Measurements from ENCODE around the gene FNDC3B. TPM values are rescaled to one million over a fixed set of nuclear protein-coding genes. Genes with fewer than 3 reads are reported as not detected.

The FNDC3B gene
- total and polyA plus RNA-seq, 4 donors: 13.3 to 175 (median 100) TPM

DNA sequence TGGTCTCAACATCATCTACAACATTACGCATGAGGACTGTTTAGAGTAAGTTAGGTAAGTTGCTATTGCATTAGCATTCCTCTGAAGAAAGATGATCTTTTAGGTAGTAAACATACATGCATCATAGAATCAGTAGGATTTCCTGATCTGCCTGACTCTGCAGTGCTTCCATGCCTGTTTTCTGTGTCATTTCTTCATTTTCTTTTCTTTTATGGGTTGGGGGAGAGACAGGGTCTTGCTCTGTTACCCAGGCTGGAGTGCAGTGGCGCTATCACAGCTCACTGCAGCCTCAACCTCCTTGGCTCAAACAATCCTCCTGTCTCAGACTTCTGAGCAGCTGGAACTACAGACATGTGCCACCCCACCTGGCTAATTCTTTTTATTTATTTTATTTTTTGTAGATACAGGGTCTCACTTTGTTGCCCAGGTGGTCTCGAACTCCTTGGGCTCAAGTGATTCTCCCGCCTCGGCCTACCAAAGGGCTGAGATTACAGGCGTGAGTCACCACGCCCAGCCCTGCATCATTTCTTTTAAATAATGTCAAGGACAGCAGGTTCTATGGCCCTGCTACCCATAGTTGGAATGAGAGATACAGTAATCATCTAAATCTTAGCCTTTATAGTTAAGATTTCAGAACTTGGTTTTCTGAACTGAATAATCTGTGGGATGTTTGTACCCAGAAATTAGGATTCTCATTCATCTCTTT is 224.6 kb downstream of the FNDC3B start:
- 96% methylated on average over 7 of the region's 7 CpGs for WGBS, 2 donors
- H3K9me3 ChIP-seq (ENCODE audit: control insufficient read depth in 4 of 4, insufficient read depth in 3 of 4, low read length in 3 of 4): no peaks in the 10 kb centered on the region
- DNase-seq (no peak), ATAC-seq (ENCODE audit: insufficient read depth, low FRiP score) (no peak)
- H3K27me3 ChIP-seq (ENCODE audit: control insufficient read depth in 3 of 3, insufficient read depth in 3 of 3, low read length in 2 of 3): no peaks in the 10 kb centered on the region
- peaks cover 4 to 9% (median 7%) of the 10 kb centered on the region in 4 donors for H3K36me3 ChIP-seq (ENCODE audit: control insufficient read depth in 4 of 4, insufficient read depth in 4 of 4, low read length in 4 of 4)
- TF ChIP-seq, protein P1, sequence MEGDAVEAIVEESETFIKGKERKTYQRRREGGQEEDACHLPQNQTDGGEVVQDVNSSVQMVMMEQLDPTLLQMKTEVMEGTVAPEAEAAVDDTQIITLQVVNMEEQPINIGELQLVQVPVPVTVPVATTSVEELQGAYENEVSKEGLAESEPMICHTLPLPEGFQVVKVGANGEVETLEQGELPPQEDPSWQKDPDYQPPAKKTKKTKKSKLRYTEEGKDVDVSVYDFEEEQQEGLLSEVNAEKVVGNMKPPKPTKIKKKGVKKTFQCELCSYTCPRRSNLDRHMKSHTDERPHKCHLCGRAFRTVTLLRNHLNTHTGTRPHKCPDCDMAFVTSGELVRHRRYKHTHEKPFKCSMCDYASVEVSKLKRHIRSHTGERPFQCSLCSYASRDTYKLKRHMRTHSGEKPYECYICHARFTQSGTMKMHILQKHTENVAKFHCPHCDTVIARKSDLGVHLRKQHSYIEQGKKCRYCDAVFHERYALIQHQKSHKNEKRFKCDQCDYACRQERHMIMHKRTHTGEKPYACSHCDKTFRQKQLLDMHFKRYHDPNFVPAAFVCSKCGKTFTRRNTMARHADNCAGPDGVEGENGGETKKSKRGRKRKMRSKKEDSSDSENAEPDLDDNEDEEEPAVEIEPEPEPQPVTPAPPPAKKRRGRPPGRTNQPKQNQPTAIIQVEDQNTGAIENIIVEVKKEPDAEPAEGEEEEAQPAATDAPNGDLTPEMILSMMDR (IDR thresholded peaks at IDR 0.05; ENCODE audit: control extremely low read depth, extremely low read depth): no peak
- no peak overlapping the region for H3K9ac ChIP-seq (ENCODE audit: insufficient read depth in 1 of 2, low read length in 2 of 2)
- H3K4me1 ChIP-seq (ENCODE audit: control insufficient read depth in 5 of 5, insufficient read depth in 5 of 5, low read length in 5 of 5): peaks cover 0 to 17% (median 12%) of the 10 kb centered on the region in 5 donors
- H3K4me3 ChIP-seq: no peak overlapping the region
- H3K27ac ChIP-seq (ENCODE audit: low read depth in 1 of 2, low read length in 1 of 2): no peak overlapping the region

DNA sequence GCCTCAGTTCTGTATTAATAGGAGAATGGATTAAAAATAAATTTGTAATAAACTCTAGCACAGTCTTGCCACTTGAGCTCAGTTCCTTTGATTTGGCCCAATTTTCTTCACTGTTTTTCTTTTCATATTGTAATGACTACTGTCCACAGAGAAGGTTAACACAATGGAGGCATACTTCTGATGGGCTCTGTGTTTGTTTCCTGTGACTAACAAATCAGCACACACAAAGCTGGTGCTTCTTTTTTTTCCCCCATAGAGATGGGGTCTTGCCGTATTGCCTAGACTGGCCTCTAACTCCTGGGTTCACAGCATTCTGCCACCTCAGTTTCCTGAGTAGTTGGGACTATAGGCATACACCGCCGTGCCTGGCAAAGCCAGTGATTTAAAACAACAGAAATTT is 226.7 kb downstream of the FNDC3B start:
- TF ChIP-seq, protein P1 (IDR thresholded peaks at IDR 0.05; ENCODE audit: control extremely low read depth, extremely low read depth): no peak
- H3K9me3 ChIP-seq (ENCODE audit: control insufficient read depth in 4 of 4, insufficient read depth in 3 of 4, low read length in 3 of 4): no peaks in the 10 kb centered on the region
- H3K36me3 ChIP-seq (ENCODE audit: control insufficient read depth in 4 of 4, insufficient read depth in 4 of 4, low read length in 4 of 4): peaks cover 4 to 9% (median 6%) of the 10 kb centered on the region in 4 donors
- no peak overlapping the region for H3K9ac ChIP-seq (ENCODE audit: insufficient read depth in 1 of 2, low read length in 2 of 2)
- ATAC-seq (ENCODE audit: insufficient read depth, low FRiP score) (no peak), DNase-seq (no peak)
- H3K27ac ChIP-seq (ENCODE audit: low read depth in 1 of 2, low read length in 1 of 2): no peak overlapping the region
- H3K27me3 ChIP-seq (ENCODE audit: control insufficient read depth in 3 of 3, insufficient read depth in 3 of 3, low read length in 2 of 3): no peaks in the 10 kb centered on the region
- WGBS, 2 donors: 98% methylated on average over 3 of the region's 3 CpGs
- no peak overlapping the region for H3K4me3 ChIP-seq
- H3K4me1 ChIP-seq (ENCODE audit: control insufficient read depth in 5 of 5, insufficient read depth in 5 of 5, low read length in 5 of 5): peaks cover 0 to 8% (median under 1%) of the 10 kb centered on the region in 5 donors

DNA sequence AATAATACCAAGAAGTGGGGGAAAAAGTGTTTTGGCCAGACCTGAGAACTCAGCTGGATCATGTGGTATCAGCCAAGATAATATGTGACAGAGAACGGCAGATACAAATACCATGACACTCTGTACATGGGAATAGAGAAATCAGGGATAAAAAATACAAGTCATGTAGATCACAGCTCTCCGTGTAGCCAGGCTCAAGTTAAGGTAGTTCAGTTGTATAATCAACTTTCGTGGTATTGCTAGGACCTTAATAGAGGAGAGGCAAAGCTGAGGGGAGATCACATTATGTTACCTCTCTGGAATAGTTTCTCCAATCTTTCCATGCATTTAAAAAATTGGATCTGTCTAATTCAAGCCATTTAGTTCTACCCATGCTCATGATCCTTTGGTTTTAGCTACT is 229.0 kb downstream of the FNDC3B start:
- DNase-seq (no peak), ATAC-seq (ENCODE audit: insufficient read depth, low FRiP score) (no peak)
- 89 to 95% methylated on average over 3 of the region's 3 CpGs for WGBS, 2 donors
- no peak overlapping the region for H3K27ac ChIP-seq (ENCODE audit: low read depth in 1 of 2, low read length in 1 of 2)
- H3K4me3 ChIP-seq: no peak overlapping the region
- TF ChIP-seq, protein P1 (IDR thresholded peaks at IDR 0.05; ENCODE audit: control extremely low read depth, extremely low read depth): no peak
- peaks cover 2 to 5% (median 3%) of the 10 kb centered on the region in 4 donors for H3K36me3 ChIP-seq (ENCODE audit: control insufficient read depth in 4 of 4, insufficient read depth in 4 of 4, low read length in 4 of 4)
- H3K9me3 ChIP-seq (ENCODE audit: control insufficient read depth in 4 of 4, insufficient read depth in 3 of 4, low read length in 3 of 4): no peaks in the 10 kb centered on the region
- no peak overlapping the region for H3K9ac ChIP-seq (ENCODE audit: insufficient read depth in 1 of 2, low read length in 2 of 2)
- peaks cover 0 to 5% (median 3%) of the 10 kb centered on the region in 5 donors for H3K4me1 ChIP-seq (ENCODE audit: control insufficient read depth in 5 of 5, insufficient read depth in 5 of 5, low read length in 5 of 5)
- no peaks in the 10 kb centered on the region for H3K27me3 ChIP-seq (ENCODE audit: control insufficient read depth in 3 of 3, insufficient read depth in 3 of 3, low read length in 2 of 3)

Measured in lung (tissue), 12 donors.